DND-41 (cell line): ENCODE data around the gene TUB.

Experiments used
- ATAC-seq: fragments of 200-7000 bp; cut with Tn5 transposase; 3 replicates; pipeline ENCODE4 v1.9.1; 2021; ENCODE audit warnings: low read depth; ENCODE audit not compliant: insufficient read depth
- DNase-seq: peaks from one replicate; pipeline ENCODE4 v3.0.0-alpha.2; 2020
- H2AFZ ChIP-seq: 2 replicates; pipeline ENCODE4 v1.6.0; 2012; ENCODE audit warnings: low read depth, low read length
- H3K27ac ChIP-seq: 2 replicates; pipeline ENCODE4 v1.5.1; 2012; ENCODE audit warnings: low read length, inconsistent platforms
- H3K27me3 ChIP-seq: fragments of 200-600 bp; sonication (generic); 2 replicates; pipeline ENCODE4 v1.6.0; 2012; ENCODE audit warnings: low read length, mild to moderate bottlenecking, inconsistent platforms; ENCODE audit not compliant: insufficient read depth, poor library complexity
- H3K36me3 ChIP-seq: 2 replicates; pipeline ENCODE4 v1.5.1; 2012; ENCODE audit warnings: low read length, inconsistent platforms; ENCODE audit not compliant: insufficient read depth
- H3K4me1 ChIP-seq: 2 replicates; pipeline ENCODE4 v1.5.1; 2012; ENCODE audit warnings: mild to moderate bottlenecking, low read length; ENCODE audit not compliant: insufficient read depth
- H3K4me2 ChIP-seq: 2 replicates; pipeline ENCODE4 v1.6.0; 2012; ENCODE audit warnings: mild to moderate bottlenecking, moderate library complexity, low read length, inconsistent platforms; ENCODE audit not compliant: insufficient read depth
- H3K4me3 ChIP-seq, 2 experiments: fragments of 200-600 bp in 1 of 2; shearing (Covaris generic) in 1 of 2; 2 replicates each; pipeline ENCODE4 v1.5.1; 2012 to 2016; ENCODE audit warnings: inconsistent platforms in 2 of 2, low read length in 2 of 2, mild to moderate bottlenecking in 2 of 2, low read depth in 1 of 2, moderate library complexity in 1 of 2
- H3K79me2 ChIP-seq: 2 replicates; pipeline ENCODE4 v1.6.0; 2012; ENCODE audit warnings: low read length, inconsistent platforms; ENCODE audit not compliant: insufficient read depth
- H3K9ac ChIP-seq: 2 replicates; pipeline ENCODE4 v1.6.0; 2012; ENCODE audit warnings: low read depth, mild to moderate bottlenecking, inconsistent platforms, low read length, moderate library complexity
- H3K9me3 ChIP-seq: 2 replicates; pipeline ENCODE4 v1.5.1; 2012; ENCODE audit warnings: low read length, moderate library complexity, mild to moderate bottlenecking, inconsistent platforms; ENCODE audit not compliant: insufficient read depth, severe bottlenecking
- H4K20me1 ChIP-seq: 2 replicates; pipeline ENCODE4 v1.6.0; 2012; ENCODE audit warnings: low read length; ENCODE audit not compliant: insufficient read depth
- EZH2 ChIP-seq: IDR thresholded peaks from 3 replicates; pipeline ENCODE4 v1.6.1; 2012; ENCODE audit warnings: borderline replicate concordance, low read depth, mild to moderate bottlenecking, moderate library complexity, low read length, inconsistent platforms; ENCODE audit not compliant: severe bottlenecking
- TF ChIP-seq, protein P1 (sequence below): IDR thresholded peaks from 2 replicates; pipeline ENCODE4 v1.5.1; 2012; ENCODE audit warnings: borderline replicate concordance, low read length, moderate library complexity, mild to moderate bottlenecking; ENCODE audit not compliant: poor library complexity, severe bottlenecking; ENCODE audit errors: extremely low read depth

TUB gene

GRCh38 chr11:8082391-8083087 is 1.5 kb downstream of the TUB start:
- H3K4me1 ChIP-seq: no peaks in the 10 kb centered on the region
- H2AFZ ChIP-seq: no peak overlapping the region
- no peak for TF ChIP-seq EZH2
- TF ChIP-seq, protein P1, sequence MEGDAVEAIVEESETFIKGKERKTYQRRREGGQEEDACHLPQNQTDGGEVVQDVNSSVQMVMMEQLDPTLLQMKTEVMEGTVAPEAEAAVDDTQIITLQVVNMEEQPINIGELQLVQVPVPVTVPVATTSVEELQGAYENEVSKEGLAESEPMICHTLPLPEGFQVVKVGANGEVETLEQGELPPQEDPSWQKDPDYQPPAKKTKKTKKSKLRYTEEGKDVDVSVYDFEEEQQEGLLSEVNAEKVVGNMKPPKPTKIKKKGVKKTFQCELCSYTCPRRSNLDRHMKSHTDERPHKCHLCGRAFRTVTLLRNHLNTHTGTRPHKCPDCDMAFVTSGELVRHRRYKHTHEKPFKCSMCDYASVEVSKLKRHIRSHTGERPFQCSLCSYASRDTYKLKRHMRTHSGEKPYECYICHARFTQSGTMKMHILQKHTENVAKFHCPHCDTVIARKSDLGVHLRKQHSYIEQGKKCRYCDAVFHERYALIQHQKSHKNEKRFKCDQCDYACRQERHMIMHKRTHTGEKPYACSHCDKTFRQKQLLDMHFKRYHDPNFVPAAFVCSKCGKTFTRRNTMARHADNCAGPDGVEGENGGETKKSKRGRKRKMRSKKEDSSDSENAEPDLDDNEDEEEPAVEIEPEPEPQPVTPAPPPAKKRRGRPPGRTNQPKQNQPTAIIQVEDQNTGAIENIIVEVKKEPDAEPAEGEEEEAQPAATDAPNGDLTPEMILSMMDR: no peak
- H3K4me3 ChIP-seq: no peak overlapping the region
- no peak overlapping the region for H3K9ac ChIP-seq
- H3K4me2 ChIP-seq: no peak overlapping the region
- DNase-seq: no peak
- no peaks in the 10 kb centered on the region for H3K27me3 ChIP-seq
- H3K36me3 ChIP-seq: no peaks in the 10 kb centered on the region
- H3K9me3 ChIP-seq: no peaks in the 10 kb centered on the region
- no peak overlapping the region for H3K27ac ChIP-seq
- H3K79me2 ChIP-seq: no peaks in the 10 kb centered on the region
- no peaks in the 10 kb centered on the region for H4K20me1 ChIP-seq
- ATAC-seq: no peak

DNA sequence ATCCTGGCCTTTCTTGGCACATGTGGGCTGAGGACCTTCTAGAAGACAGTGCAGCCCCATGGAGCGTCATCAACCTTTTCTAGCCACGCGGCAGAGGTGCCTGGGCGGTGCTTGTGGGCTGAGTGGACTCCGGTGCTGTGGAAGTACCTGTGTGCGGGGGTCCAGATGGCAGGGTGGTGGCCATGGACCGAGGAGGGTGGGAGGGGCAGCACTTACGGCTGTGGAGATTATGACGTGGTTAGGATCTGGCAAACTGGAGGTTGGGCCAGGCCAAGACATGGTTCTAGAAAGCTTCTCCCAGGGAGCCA is 2.0 kb downstream of the TUB start:
- Histone ChIP-seq H2AFZ (no peak overlapping the region), H3K9ac (no peak overlapping the region), H3K4me3 (no peak overlapping the region), H4K20me1 (no peaks in the 10 kb centered on the region), H3K9me3 (no peaks in the 10 kb centered on the region), H3K36me3 (no peaks in the 10 kb centered on the region), H3K27me3 (no peaks in the 10 kb centered on the region), H3K4me1 (no peaks in the 10 kb centered on the region), H3K4me2 (no peak overlapping the region), H3K27ac (no peak overlapping the region), H3K79me2 (no peaks in the 10 kb centered on the region)
- ATAC-seq (no peak), DNase-seq (no peak)
- TF ChIP-seq EZH2: no peak
- TF ChIP-seq, protein P1: no peak

DNA sequence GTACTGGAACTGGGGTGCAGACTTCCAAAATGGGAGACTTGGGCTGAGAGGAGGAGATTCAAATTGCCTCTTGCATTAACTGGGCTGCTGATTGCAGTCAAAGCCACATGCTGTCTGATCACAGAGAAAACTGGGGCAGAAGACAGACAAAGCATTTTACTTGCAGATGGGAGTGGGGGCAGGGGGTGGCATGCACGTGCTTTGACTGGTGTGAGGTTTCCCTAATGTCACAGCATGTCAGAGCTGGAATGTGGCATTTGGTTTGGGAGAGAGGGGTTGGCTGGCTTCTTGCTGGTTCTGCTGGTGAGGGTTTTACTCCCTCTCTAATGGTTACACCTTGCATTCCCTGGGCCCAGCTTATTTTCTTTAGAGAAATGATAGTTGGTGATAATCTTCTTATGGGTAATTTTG is 2.9 kb downstream of the TUB start:
- no peaks in the 10 kb centered on the region for H3K4me1 ChIP-seq
- H3K27ac ChIP-seq: no peak overlapping the region

More for the DNA sequence above, 2.9 kb downstream of the TUB start:
- Histone ChIP-seq H4K20me1 (no peaks in the 10 kb centered on the region), H2AFZ (no peak overlapping the region), H3K36me3 (no peaks in the 10 kb centered on the region), H3K27me3 (no peaks in the 10 kb centered on the region), H3K9me3 (no peaks in the 10 kb centered on the region), H3K4me2 (no peak overlapping the region), H3K4me3 (no peak overlapping the region), H3K9ac (no peak overlapping the region), H3K79me2 (no peaks in the 10 kb centered on the region)
- no peak for DNase-seq
- no peak for ATAC-seq
- TF ChIP-seq, protein P1: no peak
- no peak for TF ChIP-seq EZH2
